Ramos (cell line): ENCODE results near the gene ATP23.

ENCODE experiments used
- in situ Hi-C: fragments of 300-500 bp; cut with MboI; formaldehyde crosslinking; loops from one replicate; pipeline ENCODE4 v1.14.3; 2022; ENCODE audit warnings: low sequenced_read_pairs; ENCODE audit not compliant: unreplicated experiment

The ATP23 gene

DNA sequence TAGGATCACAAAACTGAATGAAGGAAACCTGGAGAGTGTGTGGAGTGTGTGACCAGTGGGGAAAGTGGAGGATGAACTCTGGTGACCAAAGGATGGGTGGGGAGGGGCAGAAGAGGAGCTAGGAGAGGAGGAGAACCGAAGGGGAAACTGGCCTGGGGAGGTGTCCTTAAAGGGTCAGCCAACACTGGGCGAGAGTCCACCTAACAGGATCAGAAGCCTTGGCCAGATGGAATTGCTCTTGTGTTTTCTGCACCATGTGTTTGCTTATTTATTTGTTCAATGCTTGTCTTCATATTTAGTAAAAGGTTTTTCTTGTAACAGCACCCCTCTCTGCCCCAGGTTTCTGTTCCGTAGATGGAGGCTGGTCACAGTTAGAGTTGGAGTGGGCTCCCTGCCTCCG lies 34.5 kb upstream of the ATP23 start:
- in situ Hi-C loops, result loop anchor here (5.0 to 25.0 kb wide), 2 partner anchors 80 to 320 kb away; partner anchors contain the start of gene PIP4K2C

DNA sequence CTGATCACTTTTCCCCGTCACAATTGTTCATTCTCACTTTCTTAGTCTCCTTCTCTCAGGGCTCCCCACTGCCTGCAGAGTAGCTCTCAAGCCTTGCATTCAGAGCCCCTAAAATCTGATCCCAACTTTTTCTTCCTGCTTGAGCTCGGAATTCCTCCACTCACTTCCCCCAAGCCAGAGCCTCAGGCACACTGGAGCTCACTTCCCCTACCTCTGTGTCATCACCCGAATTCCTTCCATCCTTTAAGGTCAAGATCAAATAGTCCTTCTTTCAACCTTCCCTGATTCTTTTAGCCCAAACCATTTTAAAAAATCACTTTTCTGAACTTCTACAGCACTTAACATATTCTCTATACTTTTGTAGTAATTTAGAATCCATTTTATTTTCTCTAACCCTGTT lies 34.1 kb upstream of the ATP23 start:
- in situ Hi-C loops, result loop anchor here (5.0 to 25.0 kb wide), 2 partner anchors 80 to 320 kb away; partner anchors contain the start of gene PIP4K2C

DNA sequence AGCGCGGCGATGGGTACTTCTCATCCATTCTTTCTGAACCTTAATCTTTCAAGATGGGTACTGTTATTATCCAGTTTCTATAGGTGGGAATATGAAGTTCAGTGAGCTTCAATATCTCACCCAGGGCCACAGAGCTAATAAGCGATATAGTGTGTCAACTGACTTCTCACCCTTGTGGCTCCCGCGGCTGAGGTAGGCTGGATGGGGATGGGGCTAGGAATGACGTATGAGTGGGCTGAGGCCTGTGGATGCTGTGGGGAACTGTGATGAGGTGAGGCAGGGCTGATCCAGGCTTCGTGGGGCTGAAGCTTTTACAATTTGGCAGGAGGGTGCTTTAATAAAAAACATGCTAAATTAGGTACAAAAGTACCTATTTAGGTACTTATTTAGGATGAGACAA lies 32.9 kb upstream of the ATP23 start:
- in situ Hi-C loops, result loop anchor here (5.0 to 25.0 kb wide), 2 partner anchors 81 to 321 kb away; partner anchors contain the start of gene PIP4K2C

DNA sequence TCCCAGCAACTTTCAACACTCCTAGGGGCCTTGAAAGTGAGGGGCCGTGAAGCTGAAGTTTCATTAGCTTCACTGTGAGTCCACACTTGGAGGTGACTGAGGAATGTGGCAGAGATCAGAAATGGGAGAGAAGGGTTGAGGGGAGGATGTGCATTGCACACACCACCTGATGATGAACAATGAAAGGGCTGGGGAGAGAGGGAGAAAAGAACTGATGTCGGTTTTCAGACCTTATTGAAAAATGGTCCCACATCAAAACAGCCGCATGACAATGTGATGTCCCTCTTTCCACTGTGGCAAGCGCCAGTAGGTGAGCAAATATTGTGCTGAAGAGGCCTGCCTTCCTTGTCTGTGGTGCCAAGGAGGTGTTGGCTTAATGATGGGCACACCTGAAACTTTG lies 32.3 kb upstream of the ATP23 start:
- in situ Hi-C loops, result loop anchor here (5.0 to 25.0 kb wide), 2 partner anchors 82 to 322 kb away; partner anchors contain the start of gene PIP4K2C

DNA sequence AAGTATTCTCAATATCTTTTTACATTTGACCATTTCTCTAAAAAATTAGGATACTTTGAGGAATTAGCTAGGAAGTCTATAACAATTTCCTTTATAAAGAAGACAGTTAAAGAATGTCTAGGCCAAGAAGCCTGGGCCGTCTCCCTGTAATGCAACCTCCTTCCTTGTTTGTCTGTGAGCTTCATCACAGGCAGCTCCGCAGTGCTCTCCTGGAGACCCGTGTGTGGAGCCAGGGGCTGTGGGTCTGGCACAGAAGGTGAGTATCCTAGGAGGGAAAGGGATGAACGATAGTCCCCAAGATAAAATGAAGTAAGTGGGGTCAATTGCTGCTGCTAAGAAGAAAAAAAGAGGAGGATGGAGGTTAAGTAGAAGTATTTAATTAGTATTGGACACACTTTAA lies 31.8 kb upstream of the ATP23 start:
- in situ Hi-C loops, result loop anchor here (5.0 to 25.0 kb wide), 2 partner anchors 82 to 322 kb away; partner anchors contain the start of gene PIP4K2C

DNA sequence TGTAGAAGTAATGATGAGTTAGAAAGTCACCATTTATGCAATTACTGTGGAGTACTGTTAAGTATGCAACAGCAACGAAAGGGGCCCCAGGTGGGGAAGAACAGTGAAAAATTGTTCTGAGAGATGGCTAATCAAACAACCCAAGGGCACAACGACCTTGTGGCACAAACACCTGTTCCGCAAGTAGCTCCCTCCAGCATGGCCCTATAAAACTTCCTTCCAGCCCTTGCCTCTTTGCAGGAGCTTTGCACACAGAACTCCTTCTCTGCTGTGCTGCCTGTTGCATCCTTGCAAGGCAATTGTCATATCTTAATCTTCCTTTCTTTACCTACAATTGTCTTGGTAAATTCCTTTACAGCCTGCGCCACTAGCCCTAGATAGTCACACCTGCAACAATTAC lies 23.2 kb upstream of the ATP23 start:
- in situ Hi-C loops, result loop anchor here (25.0 kb wide), 1 partner anchor 331 kb away; the partner anchor contains the start of gene PIP4K2C

DNA sequence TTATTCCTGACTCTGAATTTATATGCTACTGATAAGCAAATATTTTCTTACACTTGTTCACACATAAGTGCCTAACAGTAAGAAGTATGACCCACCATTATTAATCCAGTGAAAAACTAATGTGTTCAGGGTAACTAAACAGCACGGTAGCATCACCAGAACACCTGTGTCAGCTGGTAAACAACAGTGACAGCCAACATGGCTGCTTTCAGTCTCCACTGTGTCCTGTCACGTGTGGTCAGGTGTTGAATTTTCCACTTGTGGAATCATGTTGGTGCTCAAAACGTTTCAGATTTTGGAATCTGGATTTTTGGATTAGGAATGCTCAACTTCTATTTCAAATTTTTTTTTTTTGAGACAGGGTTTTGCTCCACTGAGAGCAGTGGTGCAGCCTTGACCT lies 14.3 kb upstream of the ATP23 start:
- in situ Hi-C loops, result no loop called here

DNA sequence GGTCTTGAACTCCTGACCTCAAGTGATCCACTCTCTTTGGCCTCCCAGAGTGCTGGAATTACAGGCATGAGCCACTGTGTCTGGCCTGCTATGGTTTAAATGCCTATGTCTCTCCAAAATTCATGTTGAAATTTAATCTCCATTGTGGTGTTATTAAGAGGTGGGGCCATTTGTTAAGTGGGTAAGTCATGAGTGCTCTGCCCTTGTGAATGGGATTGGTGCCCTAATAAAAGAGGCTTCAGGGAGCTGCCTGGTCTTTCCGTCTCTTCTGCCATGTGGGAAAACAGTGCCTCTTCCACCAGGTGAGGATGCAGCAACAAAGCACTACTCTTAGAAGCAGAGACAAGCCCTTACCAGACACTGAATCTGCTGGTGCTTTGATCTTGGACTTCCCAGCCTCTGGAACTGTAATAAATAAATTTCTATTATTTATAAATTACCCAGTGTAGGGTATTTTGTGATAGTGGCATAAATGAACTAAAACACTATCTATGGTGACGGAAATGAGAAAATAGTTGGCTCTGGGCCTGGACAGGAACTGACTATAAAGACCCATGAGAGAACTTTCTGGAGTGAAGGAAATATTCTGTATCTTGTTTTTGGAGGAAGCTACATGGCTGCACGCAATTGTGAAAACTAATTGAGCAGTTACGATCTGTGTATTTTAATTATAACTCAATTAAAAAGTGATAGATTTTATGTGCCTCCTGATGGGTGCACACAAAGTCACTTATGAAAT lies 12.1 kb upstream of the ATP23 start:
- in situ Hi-C loops, result no loop called here

DNA sequence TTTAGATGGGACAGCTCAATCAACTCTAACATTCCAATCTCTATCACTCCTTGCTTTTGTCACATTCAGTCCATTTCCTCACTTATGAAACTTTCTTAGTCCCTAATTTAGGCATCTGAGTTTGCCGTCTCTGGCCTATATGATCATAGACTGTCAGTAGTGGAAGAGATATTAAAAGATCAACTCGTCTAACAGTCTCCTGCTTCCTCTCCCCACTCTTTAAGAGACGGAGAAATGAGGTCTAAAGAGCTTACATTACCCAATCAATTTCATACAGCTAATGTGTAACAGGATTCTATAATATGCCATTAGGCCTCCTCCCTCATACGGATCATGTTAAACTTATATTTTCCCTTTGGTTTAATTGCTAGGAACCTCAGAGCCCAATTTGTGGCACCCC lies 6.5 kb upstream of the ATP23 start:
- in situ Hi-C loops, result no loop called here

DNA sequence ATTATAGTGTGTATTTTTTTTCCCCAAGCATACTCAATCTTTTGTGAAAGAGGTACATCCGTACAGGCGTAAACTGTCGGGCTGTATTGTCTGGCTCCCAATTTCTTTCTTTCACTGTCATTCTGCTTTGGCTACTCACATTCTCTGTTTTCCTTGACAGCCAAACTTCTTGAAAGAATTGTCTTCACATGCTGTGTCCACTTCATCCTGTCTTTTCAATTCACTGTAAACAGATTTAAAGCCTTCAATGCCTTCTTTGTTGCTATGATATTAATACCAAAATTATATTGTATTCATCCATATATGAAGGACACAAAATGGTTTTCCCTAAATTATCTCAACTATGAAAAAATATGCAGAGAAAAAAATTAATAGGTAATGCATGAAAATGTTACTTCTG lies 6.0 kb upstream of the ATP23 start:
- in situ Hi-C loops, result no loop called here

DNA sequence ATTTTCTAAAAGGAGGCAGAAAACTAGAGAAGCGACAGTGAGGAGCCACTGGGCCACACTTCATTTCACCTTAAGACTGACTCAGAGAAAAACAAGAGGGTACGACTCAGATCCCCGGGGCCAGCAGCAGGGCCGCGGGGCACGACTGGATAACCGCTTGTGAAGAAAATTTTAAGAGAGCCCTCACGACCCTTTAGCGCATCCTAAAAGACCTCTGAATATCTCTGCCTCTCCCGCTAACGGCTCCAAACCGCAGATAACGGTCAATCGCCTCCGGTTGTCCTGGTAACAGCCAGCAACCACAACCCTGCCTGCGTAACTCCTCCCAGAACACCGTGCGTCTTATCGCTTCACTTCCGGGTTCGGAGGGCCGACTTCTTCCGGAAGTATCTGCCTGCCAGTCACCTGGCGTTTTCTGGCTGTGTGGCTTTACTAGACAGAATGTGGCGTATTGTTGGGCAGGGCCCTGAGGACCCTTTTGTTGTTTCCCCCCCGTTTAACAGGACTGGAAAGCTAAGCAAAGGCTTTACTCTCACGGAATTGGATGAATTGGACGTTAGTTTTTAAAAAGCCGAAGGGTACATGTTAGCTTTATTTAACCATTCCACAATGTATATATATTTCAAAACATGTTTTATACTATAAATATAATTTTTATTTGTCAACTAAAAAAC lies 5.4 kb upstream of the ATP23 start:
- in situ Hi-C loops, result no loop called here

DNA sequence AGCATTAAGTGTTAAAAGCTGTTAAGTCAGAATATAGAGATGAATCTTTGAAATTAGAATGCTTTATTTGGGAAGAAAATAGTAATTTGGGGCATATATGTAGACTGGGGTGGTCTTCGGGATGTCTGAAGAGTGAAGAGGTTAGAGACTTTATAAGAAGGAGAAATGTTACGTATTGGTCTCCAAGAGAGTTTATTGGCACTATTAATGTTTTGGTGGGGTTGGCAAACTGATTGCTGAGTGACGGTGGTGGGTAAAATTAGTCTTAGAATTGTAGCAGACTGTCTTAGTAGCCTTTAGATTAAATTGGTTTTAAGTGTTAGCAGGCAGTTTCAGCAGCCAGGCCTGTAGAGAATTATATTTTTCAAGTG lies 4.9 kb upstream of the ATP23 start:
- in situ Hi-C loops, result no loop called here

DNA sequence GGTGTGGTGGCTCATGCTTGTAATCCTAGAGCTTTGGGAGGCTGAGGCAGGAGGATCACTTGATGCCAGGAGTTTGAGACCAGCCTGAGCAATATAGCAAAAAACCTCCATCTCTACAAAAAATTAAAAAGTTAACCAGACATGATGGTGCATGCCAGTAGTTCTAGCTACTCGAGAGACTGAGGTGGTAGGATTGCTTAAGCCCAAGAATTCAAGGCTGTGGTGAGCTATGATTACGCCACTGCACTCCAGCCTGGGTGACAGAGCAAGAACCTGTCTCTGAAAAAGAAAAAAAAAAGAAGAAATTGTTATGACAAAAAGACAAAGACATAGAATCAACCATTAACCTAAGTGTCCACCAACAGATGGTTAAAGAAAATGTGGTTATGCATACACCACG lies 2.1 kb upstream of the ATP23 start:
- in situ Hi-C loops, result no loop called here

DNA sequence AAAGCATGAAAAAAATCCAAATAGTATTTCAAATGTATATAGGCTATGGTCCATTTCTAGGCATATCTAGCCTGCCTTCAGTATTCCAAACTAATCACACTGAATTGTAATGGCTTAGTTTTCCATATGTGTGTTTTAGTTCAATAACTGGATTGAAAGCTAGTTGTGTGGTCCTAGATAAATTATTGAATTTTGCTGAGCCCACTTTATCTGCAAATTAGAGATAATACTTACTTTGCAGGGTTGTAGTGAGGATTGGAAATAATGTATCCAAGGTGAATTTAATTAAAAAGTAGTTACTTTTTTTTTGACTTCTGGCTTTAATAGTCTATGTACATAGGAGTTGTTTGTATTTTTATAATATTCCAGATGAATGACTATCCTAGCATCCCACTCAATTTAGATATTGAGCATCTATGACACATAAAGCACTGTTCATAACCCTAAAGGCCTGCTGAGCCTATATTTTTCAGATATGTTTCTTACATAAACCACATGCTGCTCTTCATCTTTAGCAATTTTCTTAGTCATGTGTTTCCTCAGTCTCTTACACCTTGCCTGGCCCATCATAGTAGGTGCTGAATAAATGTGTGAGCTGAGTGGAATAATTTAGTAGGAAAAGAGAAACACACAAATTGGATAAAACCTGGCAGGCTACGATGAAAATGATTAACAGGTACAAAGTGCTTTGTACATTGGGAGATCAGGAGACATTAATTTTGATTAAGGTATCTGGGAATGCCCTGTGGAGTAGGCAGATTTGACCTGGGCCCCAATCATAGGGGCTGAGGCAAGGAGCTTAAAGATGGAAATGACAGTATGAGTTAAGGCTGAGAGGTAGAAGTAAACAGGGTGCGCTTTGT lies 1.1 kb upstream of the ATP23 start:
- in situ Hi-C loops, result no loop called here

DNA sequence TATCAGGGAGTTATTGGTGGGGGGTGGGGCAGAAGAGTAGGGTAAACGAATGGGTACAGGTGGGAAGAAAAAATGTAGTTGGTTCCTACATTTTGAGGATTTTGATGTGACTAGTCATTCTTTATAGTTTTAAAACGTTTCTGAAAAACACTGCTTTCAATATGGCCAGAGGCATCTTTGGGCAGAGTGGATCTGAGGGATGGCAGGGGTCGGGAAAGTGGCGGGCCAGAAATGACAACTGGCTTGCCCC lies 527 bp upstream of the ATP23 start:
- in situ Hi-C loops, result no loop called here

DNA sequence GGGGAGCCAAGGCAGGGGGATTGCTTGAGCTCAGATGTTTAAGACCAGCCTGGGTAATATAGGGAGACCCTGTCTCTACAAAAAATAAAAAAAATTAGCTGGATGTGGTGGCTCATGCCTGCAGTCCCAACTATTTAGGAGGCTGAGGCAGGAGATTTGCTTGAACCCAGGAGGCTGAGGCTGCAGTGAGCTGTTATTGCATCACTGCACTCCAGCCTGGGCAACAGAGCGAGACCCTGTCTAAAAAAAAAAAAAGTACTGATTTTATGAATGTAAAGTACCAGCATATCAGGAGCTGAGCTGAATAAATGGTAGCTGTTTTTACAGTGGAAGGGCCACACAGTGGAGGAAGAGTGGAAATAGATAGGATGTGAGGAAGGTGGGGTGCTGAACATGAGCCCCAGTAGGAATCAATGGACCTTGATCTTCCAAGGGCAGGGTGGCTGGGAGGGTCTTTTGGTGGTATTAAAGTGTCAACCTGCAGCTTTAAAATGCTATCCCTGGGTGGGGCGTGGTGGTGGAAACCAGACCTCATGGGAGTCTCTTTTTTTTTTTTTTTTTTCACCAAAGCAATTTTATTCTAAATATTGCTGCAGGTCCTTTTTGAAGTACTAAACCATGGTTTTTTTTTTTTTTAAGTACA lies 2.2 kb downstream of the ATP23 start:
- in situ Hi-C loops, result no loop called here

DNA sequence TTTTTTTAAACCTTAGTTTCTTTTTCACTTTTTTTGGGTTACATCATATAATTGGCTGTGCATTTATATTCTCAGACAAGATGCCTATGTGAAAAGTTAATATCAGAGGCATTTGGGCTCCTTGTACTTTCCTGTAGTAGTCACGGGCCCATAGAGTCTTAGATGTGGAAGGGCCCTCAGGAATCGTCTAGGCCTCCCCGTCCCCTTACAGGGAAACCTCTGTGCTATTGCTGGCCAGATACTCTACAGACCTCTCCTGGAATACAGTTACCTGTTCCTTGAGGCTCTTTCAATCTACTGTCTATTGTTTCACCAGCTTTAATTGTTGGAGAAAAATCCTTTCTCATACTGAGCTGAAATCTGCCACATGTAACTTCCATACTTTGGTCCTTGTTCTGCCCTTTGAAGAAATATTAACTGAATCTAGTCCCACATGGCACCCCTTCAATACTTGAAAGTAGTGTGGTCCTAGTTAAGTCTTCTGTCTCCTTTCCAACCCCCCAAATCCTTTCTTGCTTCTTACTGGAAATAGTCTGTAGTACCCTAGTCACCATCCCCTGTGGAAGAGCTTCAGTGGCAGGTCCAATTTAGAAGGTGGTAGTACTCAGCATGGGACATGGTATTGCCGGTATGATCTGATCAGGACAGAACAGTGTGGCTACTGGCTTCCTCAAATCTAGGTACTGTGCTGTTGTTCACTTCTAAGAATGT lies 3.1 kb downstream of the ATP23 start:
- in situ Hi-C loops, result no loop called here

DNA sequence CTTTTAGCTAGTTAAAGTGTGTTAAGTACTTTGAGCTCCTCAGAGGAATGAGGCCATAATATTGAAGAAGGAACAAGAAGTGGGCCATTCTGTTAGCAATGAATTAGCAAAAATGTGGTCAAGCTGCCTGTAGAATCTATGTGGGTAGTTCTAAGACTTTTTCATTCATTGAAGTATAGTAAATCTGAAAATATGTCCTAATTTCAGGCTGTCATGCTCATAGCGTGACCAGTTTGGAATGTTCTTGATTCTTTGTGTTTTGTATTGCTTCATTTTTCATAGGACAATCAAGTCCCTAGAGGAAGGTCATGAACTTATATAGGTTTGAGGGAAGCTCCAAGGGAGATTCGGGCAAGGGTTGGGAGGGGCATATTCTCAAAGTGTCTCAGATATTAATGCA lies 11.4 kb downstream of the ATP23 start:
- in situ Hi-C loops, result no loop called here

DNA sequence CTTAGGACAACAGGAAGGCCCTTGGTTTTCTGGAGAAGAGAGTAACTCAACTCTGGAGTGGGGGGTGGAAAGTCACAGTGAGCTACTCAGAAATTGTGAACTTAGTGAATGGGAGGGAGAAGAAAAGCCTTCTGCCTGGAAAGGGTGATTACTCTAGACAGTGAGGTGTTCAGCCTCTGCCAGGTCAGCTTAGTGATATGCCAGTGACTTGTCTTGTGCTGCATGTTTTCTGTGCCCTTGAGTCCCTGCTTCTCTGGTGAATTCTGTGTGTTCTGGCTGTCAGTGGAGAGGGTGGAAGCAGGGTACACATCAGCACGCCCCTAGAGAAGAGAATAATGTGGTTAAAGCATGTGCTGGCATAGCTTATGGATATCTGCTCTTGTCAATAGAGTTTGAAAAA lies 13.4 kb downstream of the ATP23 start:
- in situ Hi-C loops, result no loop called here

DNA sequence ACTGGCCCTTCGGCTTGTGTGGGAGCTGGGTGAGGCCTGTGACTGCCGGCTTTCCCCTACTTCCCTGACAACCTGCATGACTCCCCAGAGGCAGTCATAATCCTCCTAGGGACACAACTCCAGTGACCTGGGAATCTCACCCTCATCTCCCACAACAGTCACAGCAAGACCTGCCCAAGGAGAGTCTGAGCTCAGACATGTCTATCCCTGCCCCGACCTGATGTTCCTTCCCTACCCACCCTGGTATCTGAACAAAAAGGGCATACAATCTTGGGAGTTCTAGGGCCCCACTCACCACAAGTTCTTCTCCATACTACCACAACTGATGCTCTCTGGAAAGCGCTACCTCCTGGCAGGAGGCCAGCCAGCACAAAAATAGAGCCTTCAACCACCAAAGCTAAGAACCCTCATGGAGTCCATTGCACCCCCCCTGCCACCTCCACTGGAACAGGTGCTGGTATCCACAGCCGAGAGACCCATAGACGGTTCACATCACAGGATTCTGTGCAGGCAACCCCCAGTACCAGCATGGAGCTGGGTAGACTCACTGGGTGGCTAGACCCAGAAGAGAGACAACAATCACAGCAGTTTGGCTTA lies 16.8 kb downstream of the ATP23 start:
- in situ Hi-C loops, result no loop called here
